Common myeloid progenitor, CD34-positive (primary cell): ENCODE data around the gene AARS1.
"Not testable (repeated sequence)": the region's sequence is repeated elsewhere in the genome, so short reads cannot be mapped to it uniquely, and the experiment has no call there.

Source experiments
- CTCF ChIA-PET: fragments of 350-600 bp; sonication (Branson Sonifier 250); formaldehyde crosslinking; loops from one replicate; lab custom pipeline; 2021; ENCODE audit warnings: antibody characterized with exemption; lab: Charles Lee
- POLR2A ChIA-PET: fragments of 350-600 bp; sonication (Branson Sonifier 250); formaldehyde crosslinking; loops from one replicate; lab custom pipeline; 2021; ENCODE audit warnings: antibody characterized with exemption; lab: Charles Lee
- DNase-seq, 3 donors: peaks; one replicate each; pipeline versions ENCODE4 v3.0.0 to v3.0.0-alpha.2; 2013
- H3K27ac ChIP-seq, 2 experiments: 1 replicate in 1 of 2; 2 replicates in 1 of 2; pipeline ENCODE4 v1.7.0; 2013; ENCODE audit warnings: inconsistent platforms in 2 of 2, low read length in 2 of 2, mild to moderate bottlenecking in 2 of 2, low read depth in 1 of 2, moderate library complexity in 1 of 2; ENCODE audit not compliant: severe bottlenecking in 2 of 2, insufficient read depth in 1 of 2, poor library complexity in 1 of 2
- H3K27me3 ChIP-seq, 5 experiments: replicated peaks in 2 of 5; 1 replicate in 3 of 5; 2 replicates in 2 of 5; pipeline versions ENCODE4 v1.6.1 to v1.7.0; 2013; ENCODE audit warnings: low read length in 4 of 5, mild to moderate bottlenecking in 2 of 5, moderate library complexity in 2 of 5, inconsistent platforms in 1 of 5; ENCODE audit not compliant: insufficient read depth in 5 of 5, control insufficient read depth in 4 of 5
- H3K36me3 ChIP-seq, 4 experiments: 1 replicate in 2 of 4; 2 replicates in 2 of 4; pipeline versions ENCODE4 v1.6.1 to v1.7.0; 2013; ENCODE audit warnings: low read length in 3 of 4, control low read depth in 1 of 4, mild to moderate bottlenecking in 1 of 4; ENCODE audit not compliant: control insufficient read depth in 4 of 4, insufficient read depth in 4 of 4
- H3K4me1 ChIP-seq, 4 experiments: 1 replicate in 3 of 4; 2 replicates in 1 of 4; pipeline versions ENCODE4 v1.6.1 to v1.7.1; 2013; ENCODE audit warnings: low read length in 3 of 4, mild to moderate bottlenecking in 3 of 4, control low read depth in 1 of 4, inconsistent platforms in 1 of 4, moderate library complexity in 1 of 4; ENCODE audit not compliant: control insufficient read depth in 4 of 4, insufficient read depth in 4 of 4; ENCODE audit errors: control extremely low read depth in 1 of 4
- H3K4me3 ChIP-seq, 7 experiments: 1 replicate in 4 of 7; 2 replicates in 3 of 7; pipeline versions ENCODE4 v1.5.1 to v1.7.0; 2013; ENCODE audit warnings: mild to moderate bottlenecking in 7 of 7, low read length in 6 of 7, moderate library complexity in 6 of 7, inconsistent platforms in 2 of 7, low read depth in 2 of 7, control low read depth in 1 of 7; ENCODE audit not compliant: insufficient read depth in 4 of 7, control insufficient read depth in 1 of 7; ENCODE audit errors: extremely low read depth in 1 of 7
- H3K9me3 ChIP-seq, 5 experiments: 1 replicate in 4 of 5; 2 replicates in 1 of 5; pipeline versions ENCODE4 v1.6.1 to v1.7.1; 2013; ENCODE audit warnings: low read length in 4 of 5, mild to moderate bottlenecking in 2 of 5, inconsistent platforms in 1 of 5, low read depth in 1 of 5, moderate library complexity in 1 of 5; ENCODE audit not compliant: control insufficient read depth in 4 of 5, insufficient read depth in 2 of 5; ENCODE audit errors: control extremely low read depth in 1 of 5
- WGBS: methylation state at CpG from one replicate; pipeline ENCODE4 v1.1.5; 2013; ENCODE audit not compliant: insufficient coverage; 5-methylcytosine and 5-hydroxymethylcytosine counted together

Gene AARS1

DNA sequence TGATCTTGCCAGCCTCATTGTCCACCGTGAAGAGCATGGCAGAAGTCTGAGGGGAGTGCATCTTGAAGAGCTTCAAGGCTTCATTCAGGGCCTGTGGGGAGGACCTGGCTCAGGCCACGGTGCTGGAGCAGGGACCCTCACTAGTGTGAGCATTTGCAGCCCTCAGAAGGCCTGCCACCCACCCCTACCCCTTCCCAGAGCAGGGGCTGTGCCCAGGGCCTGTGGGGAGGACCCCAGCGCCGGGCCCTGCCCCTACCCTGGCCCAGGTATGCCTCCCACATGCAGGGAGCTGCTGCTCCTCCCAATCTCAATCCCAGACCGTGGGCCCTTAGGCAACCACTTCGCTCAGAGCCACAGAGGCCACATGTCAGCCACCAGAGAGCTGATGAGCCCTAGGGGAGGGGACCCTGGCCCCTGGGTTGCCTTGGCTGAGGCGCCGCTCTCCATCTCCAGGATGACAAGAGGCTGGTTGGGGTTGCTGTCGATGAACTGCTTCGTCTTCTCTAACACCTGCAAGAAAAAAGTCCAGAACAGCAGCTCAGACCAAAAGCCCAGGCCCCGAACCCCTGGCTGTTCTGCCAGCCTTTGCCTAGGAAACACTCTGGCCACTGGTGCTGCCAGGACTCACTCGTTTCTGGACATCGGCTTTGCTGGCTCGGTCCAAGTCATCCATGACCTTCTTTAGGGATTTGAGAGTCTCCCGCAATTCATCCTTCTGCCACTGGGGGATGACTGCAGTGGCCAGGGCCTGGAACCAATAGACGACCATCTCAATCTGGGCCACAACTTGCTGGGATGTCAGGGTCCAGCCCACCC lies 35.8 kb downstream of the AARS1 start:
- WGBS, result 93% methylated on average over 15 of the region's 16 CpGs
- POLR2A ChIA-PET, result no interaction called here
- H3K36me3 ChIP-seq, result peaks cover 13 to 58% (median 52%) of the 10 kb centered on the region in 4 experiments
- no peak overlapping the region for H3K4me3 ChIP-seq
- H3K27me3 ChIP-seq, result no peaks in the 10 kb centered on the region
- peaks cover 0 to 15% (median 9%) of the 10 kb centered on the region in 4 experiments for H3K4me1 ChIP-seq
- DNase-seq, result peak; percentile 38 to 58 (median 39)
- CTCF ChIA-PET, result interaction anchor here (1.1 to 3.3 kb wide), 4 partner anchors 8 to 94 kb away, joined by 3 to 19 read pairs (median 10); no protein-coding TSS in a partner anchor
- no peaks in the 10 kb centered on the region for H3K9me3 ChIP-seq
- no peak overlapping the region for H3K27ac ChIP-seq

DNA sequence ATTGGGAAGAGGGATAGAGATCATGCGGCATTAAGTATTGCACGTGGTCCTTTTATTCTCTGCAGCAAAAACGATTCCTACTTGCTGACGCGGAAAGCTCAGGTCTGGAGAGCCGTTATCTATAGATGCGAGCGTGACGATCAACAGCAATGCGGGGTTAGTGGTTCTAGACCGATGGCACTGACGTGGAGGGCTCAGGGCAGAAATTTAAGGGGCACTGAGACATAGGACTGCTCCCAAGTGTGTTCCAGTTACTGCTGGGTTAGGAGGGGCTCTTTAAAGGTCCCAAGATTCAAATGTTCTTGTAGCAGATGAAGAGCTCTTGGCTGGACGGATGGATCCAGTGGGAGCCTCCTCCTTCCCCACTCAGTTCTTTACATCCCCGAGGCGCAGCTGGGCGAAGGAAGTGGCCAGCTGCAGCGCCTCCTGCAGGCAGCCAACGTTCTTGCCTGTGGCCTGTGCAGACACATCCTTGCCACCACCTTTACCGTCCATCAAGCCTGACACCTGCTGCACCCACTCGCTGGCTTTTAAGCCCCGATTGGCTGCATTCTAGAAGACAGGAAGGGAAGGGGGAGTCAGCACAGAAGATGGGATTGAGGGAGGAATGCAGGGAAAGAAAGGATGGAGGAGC lies 36.8 kb downstream of the AARS1 start:
- peaks cover 8 to 49% (median 43%) of the 10 kb centered on the region in 4 experiments for H3K36me3 ChIP-seq
- ChIA-PET CTCF (interaction anchor here (0.9 to 2.7 kb wide), 10 partner anchors 9 to 63 kb away, joined by 3 to 19 read pairs (median 3); no protein-coding TSS in a partner anchor), POLR2A (no interaction called here)
- H3K9me3 ChIP-seq, result no peaks in the 10 kb centered on the region
- peaks cover 0 to 15% (median 9%) of the 10 kb centered on the region in 4 experiments for H3K4me1 ChIP-seq
- H3K27ac ChIP-seq, result no peak overlapping the region
- no peaks in the 10 kb centered on the region for H3K27me3 ChIP-seq
- 96% methylated on average over 18 of the region's 21 CpGs for WGBS
- DNase-seq, result peak in 2 of 3 donors; percentile 19 to 26
- H3K4me3 ChIP-seq, result no peak overlapping the region

- ChIA-PET CTCF (interaction anchor here (1.0 to 2.7 kb wide), 9 partner anchors 10 to 63 kb away, joined by 3 to 19 read pairs (median 3); no protein-coding TSS in a partner anchor), POLR2A (interaction anchor here (0.6 kb wide), 1 partner anchor 34 kb away, joined by 3 read pairs; no protein-coding TSS in a partner anchor)
- peak within 1 kb of the TSS; percentile 70 to 84 (median 80) for H3K4me3 ChIP-seq
- WGBS, result 2% methylated on average over 60 of the region's 65 CpGs
- H3K27me3 ChIP-seq, result no peaks in the 10 kb centered on the region
- H3K27ac ChIP-seq, result peak within 1 kb of the TSS; percentile 81 to 86
- peaks cover 8 to 45% (median 41%) of the 10 kb centered on the region in 4 experiments for H3K36me3 ChIP-seq
- no peaks in the 10 kb centered on the region for H3K9me3 ChIP-seq
- peaks cover 0 to 15% (median 9%) of the 10 kb centered on the region in 4 experiments for H3K4me1 ChIP-seq
- peak; percentile 93 to 97 (median 97) for DNase-seq
These were observed 37.5 kb downstream of the AARS1 start, which contains the start of gene EXOSC6 for GRCh38 chr16:70251629-70252354. EXOSC6 (minus strand) TSS chr16:70251940; CDS start chr16:70251900, 40 bp downstream.

DNA sequence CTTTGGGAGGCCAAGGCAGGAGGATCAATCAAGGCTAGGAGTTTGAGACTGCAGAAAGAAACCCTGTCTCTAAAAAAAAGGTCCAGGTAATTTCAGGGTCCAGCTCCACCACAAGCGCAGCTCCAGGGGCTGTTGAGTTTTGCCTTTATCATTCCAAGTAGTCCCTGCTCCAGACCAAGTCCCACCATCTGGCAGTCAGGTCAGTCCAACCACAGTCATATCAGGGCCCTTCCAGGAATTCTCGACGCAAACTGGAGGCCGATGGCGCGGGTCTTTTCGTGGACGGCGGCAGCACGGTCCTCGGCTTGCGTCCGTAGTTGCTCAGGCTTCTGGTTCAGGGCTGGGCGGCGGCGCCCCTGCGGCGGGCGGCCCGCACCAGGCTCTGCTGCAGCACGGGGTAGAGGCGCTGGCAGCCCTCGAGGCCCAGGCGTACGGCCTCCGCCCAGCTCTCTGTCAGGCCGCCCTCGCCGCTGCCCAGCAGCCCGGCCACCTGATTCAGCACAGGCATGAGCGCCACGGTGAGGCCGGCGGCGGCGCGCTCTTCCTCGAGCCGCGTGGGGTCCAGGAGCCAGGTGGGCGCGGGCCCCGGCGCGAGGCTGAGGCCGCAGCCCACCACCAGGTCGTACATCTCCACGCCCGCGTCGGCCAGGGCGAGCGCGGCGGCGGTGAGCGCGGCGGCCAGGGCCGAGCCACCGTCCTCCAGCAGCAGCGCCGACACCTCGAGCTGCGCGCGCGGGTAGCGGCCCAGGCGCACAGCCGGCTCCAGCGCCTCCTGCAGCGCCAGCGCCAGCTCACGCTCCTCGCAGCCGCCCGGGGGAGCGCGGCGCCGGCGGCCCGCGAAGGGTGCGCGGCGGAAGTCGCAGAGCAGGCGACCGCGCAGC lies 38.3 kb downstream of the AARS1 start:
- Histone ChIP-seq H3K4me1 (peaks cover 0 to 15% (median 9%) of the 10 kb centered on the region in 4 experiments), H3K4me3 (peak overlapping the region; percentile 70 to 84 (median 80)), H3K27ac (peak overlapping the region; percentile 68 to 81), H3K36me3 (peaks cover 7 to 40% (median 34%) of the 10 kb centered on the region in 4 experiments), H3K27me3 (no peaks in the 10 kb centered on the region), H3K9me3 (no peaks in the 10 kb centered on the region)
- ChIA-PET CTCF (interaction anchor here (1.1 to 2.7 kb wide), 5 partner anchors 9 to 22 kb away, joined by 3 to 19 read pairs (median 4); no protein-coding TSS in a partner anchor), POLR2A (interaction anchor here (0.6 kb wide), 1 partner anchor 35 kb away, joined by 3 read pairs; no protein-coding TSS in a partner anchor)
- 1% methylated on average over 85 of the region's 92 CpGs for WGBS
- DNase-seq, result peak in 2 of 3 donors; percentile 41 to 65

- H3K9me3 ChIP-seq, POLR2A ChIA-PET, DNase-seq, H3K27ac ChIP-seq, H3K27me3 ChIP-seq: not testable (repeated sequence)
- WGBS, result no CpG with 5 or more reads among the region's 4 CpGs
- H3K4me1 ChIP-seq, result peaks cover 0 to 15% (median 9%) of the 10 kb centered on the region in 4 experiments
- peak overlapping the region in 2 of 7 experiments; percentile 10 to 21 for H3K4me3 ChIP-seq
- CTCF ChIA-PET, result interaction anchor here (0.6 kb wide), 1 partner anchor 1515 kb away, joined by 5 read pairs; no protein-coding TSS in a partner anchor
- H3K36me3 ChIP-seq, result peaks cover 6 to 28% (median 25%) of the 10 kb centered on the region in 4 experiments
These were observed 39.6 kb downstream of the AARS1 start for GRCh38 chr16:70249697-70250096.

GRCh38 chr16:70238773-70239172 lies 50.5 kb downstream of the AARS1 start:
- CTCF ChIA-PET, result not testable (repeated sequence)

More at GRCh38 chr16:70238773-70239172, 50.5 kb downstream of the AARS1 start:
- H3K9me3 ChIP-seq, POLR2A ChIA-PET, H3K36me3 ChIP-seq, H3K27ac ChIP-seq, H3K4me3 ChIP-seq, H3K4me1 ChIP-seq, H3K27me3 ChIP-seq: not testable (repeated sequence)
- DNase-seq, result peak in 1 of 3 donors; percentile 22
